GM23248 (cell line): ENCODE measurements around the gene THSD4. TPM values are rescaled to one million over a fixed set of nuclear protein-coding genes. Genes with fewer than 3 reads are reported as not detected.
"Not testable (repeated sequence)": the region's sequence is repeated elsewhere in the genome, so short reads cannot be mapped to it uniquely, and the experiment has no call there.

Experiments used
- DNase-seq: peaks from one replicate; pipeline ENCODE4 v3.0.0-alpha.2; 2015
- H2AFZ ChIP-seq: fragments of 200-600 bp; sonication (generic); 2 replicates; pipeline ENCODE4 v1.6.1; 2016; ENCODE audit warnings: antibody characterized with exemption
- H3F3A ChIP-seq: fragments of 200-600 bp; sonication (generic); 2 replicates; pipeline ENCODE4 v1.6.1; 2016; ENCODE audit warnings: mild to moderate bottlenecking, antibody characterized with exemption, mixed run types; ENCODE audit not compliant: insufficient read depth
- H3K27ac ChIP-seq: fragments of 200-600 bp; sonication (generic); 2 replicates; pipeline ENCODE4 v1.5.1; 2016; ENCODE audit warnings: mild to moderate bottlenecking
- H3K27me3 ChIP-seq: fragments of 200-600 bp; sonication (generic); replicated peaks from 2 replicates; pipeline ENCODE4 v1.6.1; 2016; ENCODE audit warnings: mild to moderate bottlenecking; ENCODE audit not compliant: insufficient read depth
- H3K36me3 ChIP-seq: fragments of 200-600 bp; sonication (generic); 2 replicates; pipeline ENCODE4 v1.6.1; 2016; ENCODE audit warnings: low read depth, mild to moderate bottlenecking
- H3K4me1 ChIP-seq: fragments of 200-600 bp; sonication (generic); 2 replicates; pipeline ENCODE4 v1.6.1; 2016; ENCODE audit warnings: mild to moderate bottlenecking; ENCODE audit not compliant: insufficient read depth
- H3K4me2 ChIP-seq: fragments of 200-600 bp; sonication (generic); one replicate; pipeline ENCODE4 v1.6.1; 2016; ENCODE audit warnings: mild to moderate bottlenecking; ENCODE audit not compliant: unreplicated experiment
- H3K4me3 ChIP-seq: fragments of 200-600 bp; sonication (generic); 2 replicates; pipeline ENCODE4 v1.5.1; 2016; ENCODE audit warnings: mild to moderate bottlenecking
- H3K79me2 ChIP-seq: fragments of 200-600 bp; sonication (generic); 2 replicates; pipeline ENCODE4 v1.6.1; 2016; ENCODE audit warnings: mild to moderate bottlenecking; ENCODE audit not compliant: insufficient read depth
- H3K9ac ChIP-seq: fragments of 200-600 bp; sonication (generic); 2 replicates; pipeline ENCODE4 v1.6.1; 2016; ENCODE audit warnings: mild to moderate bottlenecking
- H3K9me2 ChIP-seq: fragments of 200-600 bp; sonication (generic); 2 replicates; pipeline ENCODE4 v1.6.1; 2016; ENCODE audit warnings: mixed run types, mild to moderate bottlenecking, moderate library complexity; ENCODE audit not compliant: insufficient read depth
- H3K9me3 ChIP-seq: fragments of 200-600 bp; sonication (generic); one replicate; pipeline ENCODE4 v1.6.1; 2017; ENCODE audit warnings: low read depth
- H4K20me1 ChIP-seq: fragments of 200-600 bp; sonication (generic); 2 replicates; pipeline ENCODE4 v1.6.0; 2016; ENCODE audit not compliant: insufficient read depth
- EZH2 ChIP-seq: fragments of 200-600 bp; sonication (generic); IDR thresholded peaks from 2 replicates; pipeline ENCODE4 v1.6.1; 2018; ENCODE audit warnings: antibody characterized with exemption, mild to moderate bottlenecking; ENCODE audit not compliant: insufficient read depth, poor library complexity, severe bottlenecking
- EZH2phosphoT487 ChIP-seq: fragments of 200-600 bp; sonication (generic); IDR thresholded peaks from 2 replicates; pipeline ENCODE4 v1.6.1; 2018; ENCODE audit warnings: antibody characterized with exemption, moderate library complexity, mild to moderate bottlenecking, low read depth; ENCODE audit not compliant: insufficient read depth
- WGBS, 2 experiments: methylation state at CpG; one replicate each; pipeline ENCODE4 v1.1.6; 2015 to 2017; ENCODE audit warnings: low lambda C conversion rate in 2 of 2, low coverage in 1 of 2; ENCODE audit errors: missing lambda C conversion rate in 2 of 2; 5-methylcytosine and 5-hydroxymethylcytosine counted together
- in situ Hi-C: fragments of 300-500 bp; cut with MboI; formaldehyde crosslinking; loops from 2 replicates; pipeline ENCODE4 v1.15.0; 2020
- polyA plus RNA-seq: library from polyadenylated mRNA; unstranded; fragments of >200 nt; fragmentation: Nextera tagmentation; extraction: Ambion mirVana; gene quantifications from 2 replicates; pipeline ENCODE4 v1.2.1, GENCODE V29; 2016
- total RNA-seq: library from RNA; depleted of rRNA; stranded (reverse); fragments of >200 nt; shearing (Covaris generic); gene quantifications from 2 replicates; pipeline ENCODE4 v1.2.3, GENCODE V29; 2014

Gene THSD4
- total and polyA plus RNA-seq, 2 experiments from 2014 or later, result 14.2 to 58.9 TPM

GRCh38 chr15:71436854-71437253, 321.6 kb downstream of the THSD4 start:
- in situ Hi-C loops, result no loop called here
- Histone ChIP-seq H3F3A (0 out of 2 replicates have a peak, but pooled peaks cover 7% of the 10 kb centered on the region), H3K9me3 (no peaks in the 10 kb centered on the region), H2AFZ (no peak overlapping the region), H3K9ac (no peak overlapping the region), H3K36me3 (no peaks in the 10 kb centered on the region), H3K27me3 (no peaks in the 10 kb centered on the region), H3K9me2 (0 out of 2 replicates have a peak, but pooled peaks cover 2% of the 10 kb centered on the region), H3K27ac (no peak overlapping the region), H3K4me2 (no peak overlapping the region), H3K79me2 (no peaks in the 10 kb centered on the region), H3K4me1 (peaks cover 8% of the 10 kb centered on the region), H3K4me3 (no peak overlapping the region), H4K20me1 (no peaks in the 10 kb centered on the region)
- no peak for TF ChIP-seq EZH2
- no peak for TF ChIP-seq EZH2phosphoT487
- 95 to 96% methylated on average over 3 of the region's 3 CpGs for WGBS, 2 experiments
- DNase-seq, result no peak

- Histone ChIP-seq H2AFZ (no peak overlapping the region), H3K4me1 (peaks cover 8% of the 10 kb centered on the region), H3K27ac (no peak overlapping the region), H4K20me1 (no peaks in the 10 kb centered on the region), H3K27me3 (no peaks in the 10 kb centered on the region), H3K9me3 (no peaks in the 10 kb centered on the region), H3K9me2 (no peaks in the 10 kb centered on the region), H3K9ac (no peak overlapping the region), H3K4me3 (no peak overlapping the region), H3F3A (0 out of 2 replicates have a peak, but pooled peaks cover 7% of the 10 kb centered on the region), H3K79me2 (no peaks in the 10 kb centered on the region), H3K4me2 (no peak overlapping the region), H3K36me3 (no peaks in the 10 kb centered on the region)
- DNase-seq, result no peak
- WGBS, 2 experiments, result 65% methylated on average over 3 of the region's 3 CpGs
- in situ Hi-C loops, result no loop called here
- TF ChIP-seq EZH2 (no peak), EZH2phosphoT487 (no peak)
Measured at GRCh38 chr15:71437404-71437803, 322.1 kb downstream of the THSD4 start.

- Histone ChIP-seq H3K9me2 (no peaks in the 10 kb centered on the region), H3K27me3 (no peaks in the 10 kb centered on the region), H3K9ac (no peak overlapping the region), H3K36me3 (no peaks in the 10 kb centered on the region), H3F3A (0 out of 2 replicates have a peak, but pooled peaks cover 7% of the 10 kb centered on the region), H3K79me2 (no peaks in the 10 kb centered on the region), H2AFZ (no peak overlapping the region), H4K20me1 (no peaks in the 10 kb centered on the region), H3K4me2 (no peak overlapping the region), H3K4me1 (peaks cover 8% of the 10 kb centered on the region), H3K9me3 (no peaks in the 10 kb centered on the region), H3K27ac (no peak overlapping the region), H3K4me3 (no peak overlapping the region)
- peak; percentile 13 for DNase-seq
- 70 to 73% methylated on average over 4 of the region's 4 CpGs for WGBS, 2 experiments
- TF ChIP-seq EZH2 (no peak), EZH2phosphoT487 (no peak)
- in situ Hi-C loops, result no loop called here
Measured at GRCh38 chr15:71437919-71438318, 322.6 kb downstream of the THSD4 start.

- H3K27me3 ChIP-seq, in situ Hi-C loops, H3K79me2 ChIP-seq, H4K20me1 ChIP-seq, H2AFZ ChIP-seq, H3K4me2 ChIP-seq, H3K9ac ChIP-seq, H3K4me3 ChIP-seq, H3K27ac ChIP-seq, H3K9me2 ChIP-seq, H3K9me3 ChIP-seq, DNase-seq, H3K36me3 ChIP-seq: not testable (repeated sequence)
- H3F3A ChIP-seq, result peaks cover 17% of the 10 kb centered on the region; the same call in 1 of the 2 replicates
- 73 to 79% methylated on average over 2 of the region's 2 CpGs for WGBS, 2 experiments
- peaks cover 11% of the 10 kb centered on the region for H3K4me1 ChIP-seq
Measured at GRCh38 chr15:71439478-71439877, 324.2 kb downstream of the THSD4 start.
